Left lobe of liver (tissue), 2 donors: Measurements from ENCODE around the gene RPP38. TPM values are rescaled to one million over a fixed set of nuclear protein-coding genes. Genes with fewer than 3 reads are reported as not detected.

Experiments
- ATAC-seq: fragments of 200-7000 bp; cut with Tn5 transposase; one replicate; pipeline ENCODE4 v1.9.1; 2020; ENCODE audit warnings: mild to moderate bottlenecking, moderate library complexity
- DNase-seq: peaks from one replicate; pipeline ENCODE4 v3.0.0-alpha.2; 2020; ENCODE audit warnings: low spot score
- total RNA-seq: library from RNA; stranded (reverse); gene quantifications from one replicate; pipeline ENCODE4 v1.2.1, GENCODE V29; 2021
- donor health status: DM: no; HTN: no; CAD: no; lungs with moderate emphysema.
- donor health status: DM: no; HTN: yes; CAD: no.

The RPP38 gene
- total RNA-seq, 1 donor from 2014 or later = 6.1 TPM

GRCh38 chr10:15106352-15107013 lies 9.3 kb downstream of the RPP38 start:
- ATAC-seq (peak; percentile 69), DNase-seq (peak; percentile 54)

GRCh38 chr10:15112657-15113056 lies 15.5 kb downstream of the RPP38 start:
- DNase-seq (no peak), ATAC-seq (no peak)

GRCh38 chr10:15113766-15114165 lies 16.6 kb downstream of the RPP38 start:
- DNase-seq = no peak
- no peak for ATAC-seq

GRCh38 chr10:15116225-15116624 lies 19.1 kb downstream of the RPP38 start:
- no peak for DNase-seq
- no peak for ATAC-seq

GRCh38 chr10:15118615-15119014 lies 21.5 kb downstream of the RPP38 start:
- ATAC-seq (no peak), DNase-seq (no peak)

GRCh38 chr10:15120523-15120922 lies 23.4 kb downstream of the RPP38 start:
- DNase-seq (no peak), ATAC-seq (no peak)

- no peak for ATAC-seq
- no peak for DNase-seq
These were observed 24.6 kb downstream of the RPP38 start for GRCh38 chr10:15121707-15122106.

- no peak for DNase-seq
- ATAC-seq = no peak
These were observed 25.4 kb downstream of the RPP38 start for GRCh38 chr10:15122477-15123030.

GRCh38 chr10:15123749-15124184 lies 26.6 kb downstream of the RPP38 start:
- DNase-seq (no peak), ATAC-seq (no peak)

- ATAC-seq (no peak), DNase-seq (no peak)
These were observed 27.0 kb downstream of the RPP38 start for GRCh38 chr10:15124190-15124589.

- DNase-seq (no peak), ATAC-seq (no peak)
These were observed 27.8 kb downstream of the RPP38 start for GRCh38 chr10:15124908-15125307.

GRCh38 chr10:15131330-15131729 lies 34.2 kb downstream of the RPP38 start:
- ATAC-seq = no peak
- DNase-seq = no peak

GRCh38 chr10:15136129-15137035 lies 39.2 kb downstream of the RPP38 start:
- ATAC-seq (peak; percentile 13), DNase-seq (no peak)

- ATAC-seq (peak; percentile 82), DNase-seq (no peak)
These were observed 39.8 kb downstream of the RPP38 start for GRCh38 chr10:15137036-15137359.

- DNase-seq = no peak
- no peak for ATAC-seq
These were observed 40.5 kb downstream of the RPP38 start for GRCh38 chr10:15137636-15138035.

- ATAC-seq (no peak), DNase-seq (no peak)
These were observed 43.5 kb downstream of the RPP38 start for GRCh38 chr10:15140698-15141097.

GRCh38 chr10:15141136-15142054 lies 44.2 kb downstream of the RPP38 start:
- DNase-seq (no peak), ATAC-seq (no peak)

- ATAC-seq (no peak), DNase-seq (no peak)
These were observed 47.6 kb downstream of the RPP38 start for GRCh38 chr10:15144788-15145187.

GRCh38 chr10:15146366-15146765 lies 49.2 kb downstream of the RPP38 start:
- no peak for ATAC-seq

GRCh38 chr10:15147594-15148392 lies 50.6 kb downstream of the RPP38 start:
- DNase-seq (no peak), ATAC-seq (no peak)

More at GRCh38 chr10:15146366-15146765, 49.2 kb downstream of the RPP38 start:
- no peak for DNase-seq
